Bronchial epithelial cell (primary cell): ENCODE data around the gene BAMBI. TPM values are rescaled to one million over a fixed set of nuclear protein-coding genes. Genes with fewer than 3 reads are reported as not detected.
A peak's percentile ranks its signal among the peaks of the same experiment; 100 is the strongest.

ENCODE experiments used
- DNase-seq: peaks from one replicate; pipeline ENCODE4 v3.0.0-alpha.2; 2010; ENCODE audit warnings: low read depth
- FAIRE-seq: peaks from 2 replicates; lab custom pipeline; 2011; peaks lifted over from hg19 to GRCh38; lab: Jason Lieb, UNC
- H3K27me3 ChIP-seq: 2 replicates; pipeline ENCODE4 v1.5.1; 2011; ENCODE audit warnings: low read length; ENCODE audit not compliant: control insufficient read depth, insufficient read depth
- H3K36me3 ChIP-seq: 2 replicates; pipeline ENCODE4 v1.5.1; 2011; ENCODE audit warnings: low read length; ENCODE audit not compliant: control insufficient read depth, insufficient read depth
- H3K4me3 ChIP-seq: 2 replicates; pipeline ENCODE4 v1.5.1; 2011; ENCODE audit warnings: mild to moderate bottlenecking, low read depth, low read length, control low read depth
- total RNA-seq: library from RNA; depleted of rRNA; stranded (reverse); fragments of >200 nt; gene quantifications from 2 replicates; pipeline ENCODE4 v1.2.1, GENCODE V29; 2014
- TF ChIP-seq, protein P1 (sequence below): IDR thresholded peaks from 2 replicates; pipeline ENCODE4 v1.5.1; 2011; ENCODE audit warnings: mild to moderate bottlenecking, moderate library complexity, low read length, control low read depth, inconsistent platforms; ENCODE audit not compliant: insufficient read depth, severe bottlenecking

Gene BAMBI
- total RNA-seq, 1 donor from 2014 or later = 8.7 TPM

DNA sequence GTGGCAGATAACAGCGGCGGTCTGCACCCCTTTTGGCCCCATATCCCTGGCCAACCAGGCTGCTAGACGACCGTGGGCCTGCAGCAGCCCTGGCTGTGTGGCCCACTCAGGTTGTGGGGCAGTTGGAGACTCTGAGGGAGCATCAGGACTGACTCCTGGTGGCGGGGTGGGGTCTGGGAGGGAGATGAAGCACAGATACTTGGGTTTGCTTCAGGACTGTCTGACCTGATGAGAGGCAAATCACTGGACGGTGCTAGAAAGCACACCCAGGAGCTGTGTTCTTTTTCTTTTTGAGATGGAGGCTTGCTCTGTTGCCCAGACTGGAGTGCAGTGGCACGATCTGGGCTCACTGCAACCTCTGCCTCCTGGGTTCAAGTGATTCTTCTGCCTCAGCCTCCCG, 28.2 kb downstream of the BAMBI start:
- TF ChIP-seq, protein P1, sequence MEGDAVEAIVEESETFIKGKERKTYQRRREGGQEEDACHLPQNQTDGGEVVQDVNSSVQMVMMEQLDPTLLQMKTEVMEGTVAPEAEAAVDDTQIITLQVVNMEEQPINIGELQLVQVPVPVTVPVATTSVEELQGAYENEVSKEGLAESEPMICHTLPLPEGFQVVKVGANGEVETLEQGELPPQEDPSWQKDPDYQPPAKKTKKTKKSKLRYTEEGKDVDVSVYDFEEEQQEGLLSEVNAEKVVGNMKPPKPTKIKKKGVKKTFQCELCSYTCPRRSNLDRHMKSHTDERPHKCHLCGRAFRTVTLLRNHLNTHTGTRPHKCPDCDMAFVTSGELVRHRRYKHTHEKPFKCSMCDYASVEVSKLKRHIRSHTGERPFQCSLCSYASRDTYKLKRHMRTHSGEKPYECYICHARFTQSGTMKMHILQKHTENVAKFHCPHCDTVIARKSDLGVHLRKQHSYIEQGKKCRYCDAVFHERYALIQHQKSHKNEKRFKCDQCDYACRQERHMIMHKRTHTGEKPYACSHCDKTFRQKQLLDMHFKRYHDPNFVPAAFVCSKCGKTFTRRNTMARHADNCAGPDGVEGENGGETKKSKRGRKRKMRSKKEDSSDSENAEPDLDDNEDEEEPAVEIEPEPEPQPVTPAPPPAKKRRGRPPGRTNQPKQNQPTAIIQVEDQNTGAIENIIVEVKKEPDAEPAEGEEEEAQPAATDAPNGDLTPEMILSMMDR = no peak
- H3K36me3 ChIP-seq = no peaks in the 10 kb centered on the region
- FAIRE-seq = no peak
- no peak overlapping the region for H3K4me3 ChIP-seq
- no peaks in the 10 kb centered on the region for H3K27me3 ChIP-seq
- no peak for DNase-seq

DNA sequence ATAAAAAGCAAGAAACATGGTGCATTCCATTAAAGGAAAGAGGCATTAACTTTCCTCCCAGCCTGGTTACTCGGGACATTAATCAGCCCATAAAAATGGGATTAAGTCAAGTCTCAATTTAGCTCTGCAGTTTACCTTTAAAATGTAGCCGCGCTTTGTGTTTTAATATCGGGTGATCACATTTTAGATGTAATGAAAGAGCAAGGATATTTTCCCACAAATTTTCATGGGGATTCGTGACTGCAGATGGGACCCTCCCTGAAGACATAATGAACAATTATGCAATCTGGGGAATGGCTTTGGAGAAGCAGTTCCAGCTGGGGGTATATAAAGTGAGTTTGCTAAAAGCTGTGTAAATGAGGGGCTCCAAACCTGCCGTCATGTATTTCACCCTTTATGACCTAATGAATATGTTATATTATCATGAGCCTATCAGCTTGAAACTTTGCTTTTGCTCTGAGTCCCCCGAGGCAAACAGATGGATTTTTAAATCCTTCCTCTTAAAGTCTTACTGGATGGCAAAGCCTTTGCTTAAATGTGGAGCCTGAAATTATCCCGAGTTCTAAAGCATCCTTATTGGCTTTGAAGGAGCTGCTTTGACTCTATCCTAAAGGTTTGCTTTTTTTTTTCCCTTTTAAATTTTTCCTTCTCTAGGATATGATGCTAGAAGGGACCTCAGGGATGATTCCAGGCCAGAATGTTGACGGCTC, 31.8 kb downstream of the BAMBI start:
- Histone ChIP-seq H3K4me3 (no peak overlapping the region), H3K36me3 (no peaks in the 10 kb centered on the region), H3K27me3 (no peaks in the 10 kb centered on the region)
- DNase-seq (no peak), FAIRE-seq (no peak)
- TF ChIP-seq, protein P1 = no peak

DNA sequence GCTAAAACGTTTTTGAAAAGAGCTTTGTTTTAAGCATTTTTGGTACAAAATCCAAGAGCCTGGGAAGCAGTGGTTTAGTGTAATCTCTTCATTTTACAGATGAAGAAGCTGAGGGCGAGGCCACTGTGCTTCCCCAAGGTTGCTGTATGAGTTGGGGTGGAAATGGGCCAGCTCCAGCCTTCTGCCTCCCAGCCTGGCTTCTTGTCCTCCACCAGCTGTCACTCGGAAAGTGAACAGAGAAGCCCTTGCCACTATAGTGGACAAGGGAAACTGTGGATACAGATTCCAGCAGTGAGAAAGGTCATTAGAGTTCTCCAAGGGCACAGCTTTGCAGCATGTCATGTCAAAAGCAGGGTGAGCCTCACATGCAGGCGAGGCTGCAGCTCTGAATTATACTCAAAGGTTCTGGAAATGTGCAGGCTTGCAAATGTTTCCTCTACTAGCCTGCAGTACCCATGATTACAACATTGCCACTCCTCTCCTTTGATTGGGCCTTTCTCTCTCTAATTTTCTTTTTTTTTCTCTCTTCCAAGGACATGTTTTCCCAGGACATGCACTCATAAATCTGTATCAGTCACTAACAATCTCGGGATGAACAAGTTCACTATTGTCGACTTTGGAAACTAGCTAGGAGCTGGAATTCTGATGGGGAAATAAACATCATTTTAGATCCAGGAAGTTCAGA, 33.0 kb downstream of the BAMBI start:
- H3K27me3 ChIP-seq = no peaks in the 10 kb centered on the region
- DNase-seq = no peak
- H3K36me3 ChIP-seq = no peaks in the 10 kb centered on the region
- no peak for FAIRE-seq
- H3K4me3 ChIP-seq = no peak overlapping the region
- TF ChIP-seq, protein P1 = no peak

DNA sequence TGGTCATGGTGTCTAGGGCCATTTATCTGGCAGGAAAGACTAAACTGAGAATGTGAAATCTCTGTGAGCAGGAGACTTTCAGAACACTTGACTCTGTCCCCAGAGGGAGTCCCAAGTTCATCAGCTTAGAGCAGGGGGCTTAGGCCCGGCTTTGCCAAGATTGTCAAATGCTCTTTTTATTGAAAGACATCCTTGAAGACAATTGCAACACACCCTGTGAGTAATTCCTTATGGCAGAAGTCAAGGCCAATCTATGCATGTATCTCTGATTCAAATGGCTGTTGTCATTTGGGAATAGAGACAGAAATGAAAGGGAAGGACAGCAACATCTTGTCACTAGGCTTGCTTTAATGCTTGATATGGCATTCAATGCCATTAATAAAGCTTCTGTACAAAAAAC, 33.7 kb downstream of the BAMBI start:
- TF ChIP-seq, protein P1 = no peak
- no peak for FAIRE-seq
- no peak overlapping the region for H3K4me3 ChIP-seq
- H3K36me3 ChIP-seq = no peaks in the 10 kb centered on the region
- peak; percentile 42 for DNase-seq
- no peaks in the 10 kb centered on the region for H3K27me3 ChIP-seq

DNA sequence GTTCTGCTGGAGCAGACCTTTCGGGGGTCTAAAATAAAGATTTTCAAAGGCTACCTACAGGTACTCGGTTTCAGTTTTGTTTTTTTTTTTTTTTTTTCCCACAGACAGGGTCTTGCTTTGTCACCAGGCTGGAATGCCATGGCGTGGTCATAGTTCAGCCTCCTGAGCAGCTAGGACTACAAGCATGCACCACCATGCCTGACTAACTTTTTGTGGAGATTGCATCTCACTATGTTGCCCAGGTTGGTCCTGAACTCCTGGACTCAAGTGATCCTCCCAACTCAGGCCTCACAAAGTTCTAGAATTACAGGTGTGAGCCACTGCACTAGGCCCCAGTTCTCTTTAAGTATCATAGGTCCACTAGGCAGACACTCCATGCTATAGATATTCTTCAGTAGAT, 34.5 kb downstream of the BAMBI start:
- H3K27me3 ChIP-seq = no peaks in the 10 kb centered on the region
- no peak for FAIRE-seq
- H3K36me3 ChIP-seq = no peaks in the 10 kb centered on the region
- TF ChIP-seq, protein P1 = no peak
- H3K4me3 ChIP-seq = no peak overlapping the region
- no peak for DNase-seq
